ENCODE measurements around the gene PAPSS1. TPM values are rescaled to one million over a fixed set of nuclear protein-coding genes. Genes with fewer than 3 reads are reported as not detected.

The PAPSS1 gene
- total and polyA plus RNA-seq, 2 experiments from 2014 or later = 72.0 to 85.8 TPM

Other genes with a start within 250 kb of the PAPSS1 start
- gene SGMS2, start 104.7 kb upstream of the PAPSS1 start, total RNA-seq (2014; rRNA removed; shearing (Covaris generic)) = 0.35 and 0.43 TPM in 2 replicates
- 1.1 and 1.2 TPM in 2 replicates for gene SGMS2, start 104.7 kb upstream of the PAPSS1 start, polyA plus RNA-seq (2016; fragmentation: Nextera tagmentation; extraction: Ambion mirVana)
- 7.3 and 9.9 TPM in 2 replicates for gene CYP2U1, start 211.3 kb upstream of the PAPSS1 start, total RNA-seq (2014; rRNA removed; shearing (Covaris generic))
- 3.2 and 4.1 TPM in 2 replicates for gene CYP2U1, start 211.3 kb upstream of the PAPSS1 start, polyA plus RNA-seq (2016; fragmentation: Nextera tagmentation; extraction: Ambion mirVana)